Neutrophil (primary cell): Measurements from ENCODE around the gene CERT1.

Experiments used
- H3K27ac ChIP-seq: fragments of 200-600 bp; sonication (generic); 2 replicates; pipeline ENCODE4 v1.5.1; 2016; ENCODE audit warnings: mild to moderate bottlenecking, moderate library complexity
- H3K27me3 ChIP-seq: fragments of 200-600 bp; sonication (generic); 2 replicates; pipeline ENCODE4 v1.6.0; 2016; ENCODE audit warnings: mild to moderate bottlenecking
- H3K36me3 ChIP-seq: fragments of 200-600 bp; sonication (generic); 2 replicates; pipeline ENCODE4 v1.5.1; 2017
- H3K4me1 ChIP-seq, 2 experiments: fragments of 200-600 bp in 1 of 2; sonication (generic) in 1 of 2; 1 replicate in 1 of 2; 2 replicates in 1 of 2; pipeline versions ENCODE4 v1.5.1 to v1.6.1; 2013 to 2016; ENCODE audit warnings: low read depth in 1 of 2, low read length in 1 of 2, mild to moderate bottlenecking in 1 of 2, moderate library complexity in 1 of 2; ENCODE audit not compliant: control insufficient read depth in 1 of 2, insufficient read depth in 1 of 2
- H3K4me3 ChIP-seq, 2 experiments: fragments of 200-600 bp in 1 of 2; sonication (generic) in 1 of 2; 1 replicate in 1 of 2; 2 replicates in 1 of 2; pipeline ENCODE4 v1.5.1; 2013 to 2016; ENCODE audit warnings: low read depth in 1 of 2, low read length in 1 of 2, mild to moderate bottlenecking in 1 of 2, moderate library complexity in 1 of 2
- H3K9me3 ChIP-seq: fragments of 200-600 bp; sonication (generic); 2 replicates; pipeline ENCODE4 v1.5.1; 2016
- TF ChIP-seq, protein P1 (sequence below): fragments of 200-600 bp; sonication (generic); IDR thresholded peaks from 2 replicates; pipeline ENCODE4 v1.5.1; 2016; ENCODE audit warnings: antibody characterized with exemption

The CERT1 gene

DNA sequence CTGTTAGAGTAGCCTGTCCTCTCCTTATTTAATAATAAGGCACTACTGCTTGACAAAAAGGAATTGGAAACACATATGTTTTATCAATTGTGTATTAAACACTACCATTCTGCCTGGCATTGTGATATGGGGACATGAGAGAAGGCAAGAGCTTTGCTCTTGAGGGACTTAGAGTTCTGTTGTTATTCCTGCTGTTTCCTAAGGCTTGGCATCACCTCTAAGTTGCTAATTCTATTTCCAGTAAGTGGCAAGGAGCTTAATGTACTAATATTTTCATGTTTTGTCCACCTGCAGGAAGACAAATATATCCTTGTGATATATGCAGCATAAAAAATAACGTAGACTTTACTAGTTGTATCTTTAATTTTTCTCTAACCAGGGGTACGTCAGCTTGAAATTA is 161.8 kb downstream of the CERT1 start:
- Histone ChIP-seq H3K4me1 (no peaks in the 10 kb centered on the region), H3K36me3 (peaks cover 99% of the 10 kb centered on the region)
- TF ChIP-seq, protein P1, sequence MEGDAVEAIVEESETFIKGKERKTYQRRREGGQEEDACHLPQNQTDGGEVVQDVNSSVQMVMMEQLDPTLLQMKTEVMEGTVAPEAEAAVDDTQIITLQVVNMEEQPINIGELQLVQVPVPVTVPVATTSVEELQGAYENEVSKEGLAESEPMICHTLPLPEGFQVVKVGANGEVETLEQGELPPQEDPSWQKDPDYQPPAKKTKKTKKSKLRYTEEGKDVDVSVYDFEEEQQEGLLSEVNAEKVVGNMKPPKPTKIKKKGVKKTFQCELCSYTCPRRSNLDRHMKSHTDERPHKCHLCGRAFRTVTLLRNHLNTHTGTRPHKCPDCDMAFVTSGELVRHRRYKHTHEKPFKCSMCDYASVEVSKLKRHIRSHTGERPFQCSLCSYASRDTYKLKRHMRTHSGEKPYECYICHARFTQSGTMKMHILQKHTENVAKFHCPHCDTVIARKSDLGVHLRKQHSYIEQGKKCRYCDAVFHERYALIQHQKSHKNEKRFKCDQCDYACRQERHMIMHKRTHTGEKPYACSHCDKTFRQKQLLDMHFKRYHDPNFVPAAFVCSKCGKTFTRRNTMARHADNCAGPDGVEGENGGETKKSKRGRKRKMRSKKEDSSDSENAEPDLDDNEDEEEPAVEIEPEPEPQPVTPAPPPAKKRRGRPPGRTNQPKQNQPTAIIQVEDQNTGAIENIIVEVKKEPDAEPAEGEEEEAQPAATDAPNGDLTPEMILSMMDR = no peak

DNA sequence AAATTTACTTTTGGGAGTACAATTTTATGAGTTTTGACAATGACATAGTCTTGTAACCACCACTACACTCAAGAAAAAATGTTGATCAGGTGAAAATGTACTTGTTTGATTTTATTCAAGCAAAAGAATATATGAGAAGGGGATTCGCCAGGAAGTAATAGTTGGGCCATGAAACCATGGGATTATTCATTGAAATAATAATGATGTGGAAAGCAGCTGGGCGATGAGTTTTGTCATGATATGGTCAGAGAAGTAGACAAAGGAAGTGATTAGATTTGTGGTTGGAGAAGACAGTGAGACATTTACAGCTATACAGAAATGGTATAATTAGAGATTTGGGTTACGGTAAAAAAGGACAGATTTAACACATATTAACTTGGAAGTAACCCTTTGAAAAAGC is 163.2 kb downstream of the CERT1 start:
- Histone ChIP-seq H3K36me3 (peaks cover 97% of the 10 kb centered on the region), H3K27me3 (no peaks in the 10 kb centered on the region), H3K4me1 (no peaks in the 10 kb centered on the region), H3K27ac (no peak overlapping the region), H3K4me3 (no peak overlapping the region), H3K9me3 (no peaks in the 10 kb centered on the region)
- TF ChIP-seq, protein P1 = no peak

More for the DNA sequence above, 161.8 kb downstream of the CERT1 start:
- H3K27ac ChIP-seq = no peak overlapping the region
- H3K9me3 ChIP-seq = no peaks in the 10 kb centered on the region
- H3K27me3 ChIP-seq = no peaks in the 10 kb centered on the region
- H3K4me3 ChIP-seq = no peak overlapping the region

DNA sequence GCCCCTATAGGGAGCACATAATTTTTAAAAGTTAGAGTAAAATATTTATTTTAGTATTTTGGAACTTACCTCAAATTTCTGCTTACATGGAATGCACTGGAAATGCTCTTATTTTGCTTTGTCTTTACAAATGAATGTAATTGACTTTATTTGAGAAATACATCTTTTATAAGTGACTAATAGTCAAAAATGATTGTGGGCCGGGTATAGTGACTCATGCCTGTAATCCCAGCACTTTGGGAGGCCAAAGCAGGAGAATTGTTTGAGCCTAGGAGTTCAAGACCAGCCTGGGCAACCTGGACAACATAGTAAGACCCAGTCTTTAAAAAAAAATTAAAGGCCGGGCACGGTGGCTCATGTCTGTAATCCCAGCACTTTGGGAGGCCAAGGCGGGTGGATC is 168.6 kb downstream of the CERT1 start:
- peaks cover 19 to 23% of the 10 kb centered on the region in 2 experiments for H3K4me1 ChIP-seq
- H3K4me3 ChIP-seq = no peak overlapping the region
- H3K36me3 ChIP-seq = peaks cover 44% of the 10 kb centered on the region
- no peaks in the 10 kb centered on the region for H3K9me3 ChIP-seq
- H3K27me3 ChIP-seq = no peaks in the 10 kb centered on the region
- no peak overlapping the region for H3K27ac ChIP-seq
- TF ChIP-seq, protein P1 = no peak

DNA sequence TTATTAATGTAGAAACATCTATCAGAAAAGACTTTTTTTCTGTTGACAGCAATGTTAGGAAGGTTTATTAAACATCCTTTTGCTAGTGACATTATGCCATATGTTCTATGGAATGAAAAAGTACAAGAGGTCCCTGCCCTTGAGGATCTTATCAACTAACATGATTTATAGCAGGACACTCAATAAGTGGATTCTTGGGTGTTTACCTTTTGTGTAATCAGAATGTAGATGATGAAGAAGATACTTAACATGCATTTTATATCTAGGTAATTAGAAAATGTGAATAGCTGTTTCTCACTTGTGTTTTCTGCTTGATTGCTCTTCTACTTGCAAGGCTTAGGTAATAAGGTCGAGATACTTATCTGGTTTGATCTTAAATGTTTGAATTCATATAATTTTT is 169.5 kb downstream of the CERT1 start:
- H3K27ac ChIP-seq = no peak overlapping the region
- no peak overlapping the region for H3K4me3 ChIP-seq
- H3K36me3 ChIP-seq = peaks cover 35% of the 10 kb centered on the region
- H3K27me3 ChIP-seq = no peaks in the 10 kb centered on the region
- H3K4me1 ChIP-seq = peaks cover 19 to 27% of the 10 kb centered on the region in 2 experiments
- H3K9me3 ChIP-seq = no peaks in the 10 kb centered on the region
- TF ChIP-seq, protein P1 = no peak

DNA sequence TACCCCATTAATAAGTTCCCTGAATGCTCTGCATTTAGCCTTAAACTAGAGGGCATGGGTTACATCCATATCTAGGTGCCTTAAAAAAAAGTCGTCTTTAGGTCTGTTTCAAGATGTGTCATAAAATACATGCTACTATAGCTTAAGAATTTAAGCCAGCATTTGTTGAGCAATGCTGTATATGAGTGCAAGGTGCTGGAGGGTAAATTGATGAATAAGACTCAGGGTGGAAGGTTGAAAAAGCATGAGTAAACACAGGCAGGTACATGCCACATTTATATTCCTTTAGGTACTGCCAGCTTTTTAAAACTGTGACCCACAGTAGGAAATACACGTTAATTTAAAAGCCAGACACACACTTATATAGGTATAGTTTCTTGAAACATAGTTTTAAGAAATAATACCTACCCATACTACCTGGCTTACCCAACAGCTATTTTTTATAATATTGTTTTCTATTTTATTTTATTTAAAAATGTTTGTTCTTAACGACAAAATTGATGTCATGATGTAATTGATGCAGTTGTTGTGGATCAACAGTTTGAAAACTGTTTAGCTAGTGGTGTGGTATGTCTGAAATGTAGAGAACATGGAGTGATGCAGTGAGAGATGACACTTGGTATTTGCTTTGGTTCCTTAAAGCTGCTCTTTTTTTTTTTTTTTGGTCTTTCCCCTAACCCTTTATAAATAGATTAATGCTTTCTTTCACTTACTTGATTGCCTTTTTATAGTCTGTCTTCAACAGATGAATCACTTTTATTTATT is 170.5 kb downstream of the CERT1 start:
- TF ChIP-seq, protein P1 = no peak
- peaks cover 25% of the 10 kb centered on the region for H3K36me3 ChIP-seq
- no peak overlapping the region for H3K4me3 ChIP-seq
- H3K9me3 ChIP-seq = no peaks in the 10 kb centered on the region
- no peaks in the 10 kb centered on the region for H3K27me3 ChIP-seq
- H3K27ac ChIP-seq = no peak overlapping the region
- peaks cover 28 to 34% of the 10 kb centered on the region in 2 experiments for H3K4me1 ChIP-seq
